ENCODE results near the gene PSMC5. TPM values are rescaled to one million over a fixed set of nuclear protein-coding genes. Genes with fewer than 3 reads are reported as not detected.

The PSMC5 gene
- total RNA-seq, 4 donors from 2014 or later: 55.0 to 87.9 (median 80.7) TPM

- H3K27ac ChIP-seq: no peak overlapping the region
- H3K36me3 ChIP-seq: no peaks in the 10 kb centered on the region
- intact Hi-C loops (cut with DNase I): no loop called here
- TF ChIP-seq POLR2A (IDR thresholded peaks at IDR 0.05) (no peak), CTCF (IDR thresholded peaks at IDR 0.05) (no peak)
- peaks cover 0 to 6% (median 0%) of the 10 kb centered on the region in 3 donors for H3K9me3 ChIP-seq
- H3K4me3 ChIP-seq: no peak overlapping the region
- no peaks in the 10 kb centered on the region for H3K27me3 ChIP-seq
- DNase-seq: no peak
- peaks cover 4 to 25% (median 8%) of the 10 kb centered on the region in 3 donors for H3K4me1 ChIP-seq
- WGBS, 2 donors: 65 to 75% methylated on average over 3 of the region's 3 CpGs
Observed at GRCh38 chr17:63847525-63848249, 20.5 kb downstream of the PSMC5 start.

GRCh38 chr17:63848834-63849689, 21.8 kb downstream of the PSMC5 start:
- Histone ChIP-seq H3K36me3 (no peaks in the 10 kb centered on the region), H3K27ac (peak overlapping the region in 3 of 4 donors; percentile 64 to 74 (median 68)), H3K4me3 (peak overlapping the region in 3 of 4 donors; percentile 23 to 64 (median 37)), H3K27me3 (no peaks in the 10 kb centered on the region), H3K9me3 (peaks cover 0 to 6% (median 0%) of the 10 kb centered on the region in 3 donors), H3K4me1 (peaks cover 4 to 14% (median 5%) of the 10 kb centered on the region in 3 donors)
- peak; percentile 67 for DNase-seq
- TF ChIP-seq CTCF (IDR thresholded peaks at IDR 0.05): peak in 5 of 6 experiments; percentile 52 to 64 (median 58)
- no peak for TF ChIP-seq POLR2A (IDR thresholded peaks at IDR 0.05)
- 24 to 38% methylated on average over 37 to 41 of the region's 82 CpGs for WGBS, 2 donors
- intact Hi-C loops (cut with DNase I): no loop called here

GRCh38 chr17:63850401-63850800, 23.2 kb downstream of the PSMC5 start:
- peaks cover 0 to 6% (median 0%) of the 10 kb centered on the region in 3 donors for H3K9me3 ChIP-seq
- WGBS, 2 donors: 84 to 92% methylated on average over 9 of the region's 9 CpGs
- H3K4me3 ChIP-seq: no peak overlapping the region
- H3K27me3 ChIP-seq: no peaks in the 10 kb centered on the region
- no peak overlapping the region for H3K27ac ChIP-seq
- no peaks in the 10 kb centered on the region for H3K36me3 ChIP-seq
- peaks cover 4 to 14% (median 5%) of the 10 kb centered on the region in 3 donors for H3K4me1 ChIP-seq
- TF ChIP-seq CTCF (IDR thresholded peaks at IDR 0.05) (no peak), POLR2A (IDR thresholded peaks at IDR 0.05) (no peak)
- no peak for DNase-seq
- intact Hi-C loops (cut with DNase I): no loop called here

DNA sequence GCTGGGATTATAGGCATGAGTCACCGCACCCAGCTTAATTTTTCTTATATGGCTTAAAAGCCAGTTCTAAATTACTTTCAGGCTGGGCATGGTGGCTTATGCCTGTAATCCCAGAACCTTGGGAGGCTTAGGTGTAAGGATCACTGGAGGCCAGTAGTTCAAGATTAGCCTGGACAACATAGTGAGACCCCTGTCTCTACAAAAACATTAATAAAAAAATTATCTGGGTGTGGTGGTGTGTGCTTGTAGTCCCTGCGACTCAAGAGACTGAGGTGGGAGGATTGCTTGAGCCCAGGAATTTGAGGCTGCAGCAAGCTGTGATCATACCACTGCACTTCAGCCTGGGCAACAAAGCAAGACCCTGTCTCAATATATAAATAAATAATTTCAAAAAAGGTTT, 26.0 kb downstream of the PSMC5 start:
- no peak overlapping the region for H3K4me3 ChIP-seq
- H3K27me3 ChIP-seq: no peaks in the 10 kb centered on the region
- intact Hi-C loops (cut with DNase I): no loop called here
- no peak for DNase-seq
- TF ChIP-seq CTCF (IDR thresholded peaks at IDR 0.05) (no peak), POLR2A (IDR thresholded peaks at IDR 0.05) (no peak)
- 89 to 94% methylated on average over 2 of the region's 2 CpGs for WGBS, 2 donors
- peaks cover 4 to 13% (median 5%) of the 10 kb centered on the region in 3 donors for H3K4me1 ChIP-seq
- H3K36me3 ChIP-seq: no peaks in the 10 kb centered on the region
- peaks cover 0 to 5% (median 0%) of the 10 kb centered on the region in 3 donors for H3K9me3 ChIP-seq
- no peak overlapping the region for H3K27ac ChIP-seq

DNA sequence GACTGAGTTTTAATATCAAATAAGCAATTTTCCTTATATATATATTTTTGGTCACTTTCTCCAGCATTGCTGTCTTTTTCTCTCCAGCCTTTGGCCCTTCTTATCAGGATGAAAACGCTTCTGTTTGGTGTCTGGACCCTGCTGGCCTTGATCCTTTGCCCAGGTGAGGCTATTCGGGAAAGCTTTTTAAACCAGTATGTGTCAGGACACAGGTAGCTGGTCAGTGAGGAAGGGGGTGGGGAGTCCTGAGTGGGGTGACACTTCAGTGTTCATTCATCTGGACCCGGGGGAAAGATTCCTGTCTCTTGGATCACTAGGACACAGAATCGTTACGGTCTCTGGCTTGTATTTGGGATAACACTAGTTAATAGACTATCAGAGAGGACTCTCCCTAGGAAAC, 27.5 kb downstream of the PSMC5 start:
- Histone ChIP-seq H3K4me1 (no peaks in the 10 kb centered on the region), H3K36me3 (no peaks in the 10 kb centered on the region), H3K27ac (no peak overlapping the region), H3K4me3 (no peak overlapping the region), H3K9me3 (no peaks in the 10 kb centered on the region), H3K27me3 (no peaks in the 10 kb centered on the region)
- intact Hi-C loops (cut with DNase I): no loop called here
- no peak for DNase-seq
- 70 to 80% methylated on average over 3 to 5 of the region's 5 CpGs for WGBS, 2 donors
- TF ChIP-seq CTCF (IDR thresholded peaks at IDR 0.05) (no peak), POLR2A (IDR thresholded peaks at IDR 0.05) (no peak)
